H9 (cell line): ENCODE data around the gene TEX54. TPM values are rescaled to one million over a fixed set of nuclear protein-coding genes. Genes with fewer than 3 reads are reported as not detected.
A peak's percentile ranks its signal among the peaks of the same experiment; 100 is the strongest.

Source experiments
- DNase-seq: peaks from one replicate; pipeline ENCODE4 v3.0.0-alpha.2; 2017
- H2AFZ ChIP-seq: one replicate; pipeline ENCODE4 v1.6.1; 2013; ENCODE audit warnings: mild to moderate bottlenecking, low read length, control low read depth, moderate library complexity
- H2AK5ac ChIP-seq: 2 replicates; pipeline ENCODE4 v1.6.1; 2013; ENCODE audit warnings: low read length, control low read depth, mixed read lengths; ENCODE audit not compliant: insufficient read length
- H2BK120ac ChIP-seq: one replicate; pipeline ENCODE4 v1.6.1; 2013; ENCODE audit warnings: low read depth, mild to moderate bottlenecking, low read length, control low read depth, inconsistent platforms; ENCODE audit not compliant: poor library complexity, severe bottlenecking
- H2BK12ac ChIP-seq: 2 replicates; pipeline ENCODE4 v1.6.1; 2013; ENCODE audit warnings: low read length, control low read depth, mixed read lengths, low read depth; ENCODE audit not compliant: insufficient read length
- H2BK15ac ChIP-seq: 2 replicates; pipeline ENCODE4 v1.6.1; 2013; ENCODE audit warnings: low read depth, low read length, control low read depth
- H2BK20ac ChIP-seq: one replicate; pipeline ENCODE4 v1.6.1; 2013; ENCODE audit warnings: low read depth, mild to moderate bottlenecking, low read length, control low read depth, inconsistent platforms; ENCODE audit not compliant: poor library complexity, severe bottlenecking
- H2BK5ac ChIP-seq: 2 replicates; pipeline ENCODE4 v1.6.1; 2013; ENCODE audit warnings: low read length, control low read depth, mixed read lengths; ENCODE audit not compliant: insufficient read length
- H3K14ac ChIP-seq: 2 replicates; pipeline ENCODE4 v1.6.1; 2013; ENCODE audit warnings: low read length, control low read depth; ENCODE audit not compliant: insufficient read depth
- H3K18ac ChIP-seq: 2 replicates; pipeline ENCODE4 v1.6.1; 2013; ENCODE audit warnings: low read depth, mild to moderate bottlenecking, mixed read lengths, low read length, control low read depth; ENCODE audit not compliant: insufficient read length
- H3K23ac ChIP-seq: 2 replicates; pipeline ENCODE4 v1.6.1; 2013; ENCODE audit warnings: low read length, control low read depth, mixed read lengths, low read depth; ENCODE audit not compliant: insufficient read length
- H3K23me2 ChIP-seq: 2 replicates; pipeline ENCODE4 v1.6.1; 2013; ENCODE audit warnings: low read depth, mild to moderate bottlenecking, mixed read lengths, low read length, control low read depth; ENCODE audit not compliant: insufficient read length, poor library complexity, severe bottlenecking
- H3K27ac ChIP-seq: 2 replicates; pipeline ENCODE4 v1.5.1; 2013; ENCODE audit warnings: low read length, control low read depth, mixed read lengths, low read depth; ENCODE audit not compliant: insufficient read length
- H3K27me3 ChIP-seq: 2 replicates; pipeline ENCODE4 v1.6.1; 2013; ENCODE audit warnings: low read length, control low read depth, inconsistent platforms; ENCODE audit not compliant: insufficient read depth
- H3K4ac ChIP-seq: 2 replicates; pipeline ENCODE4 v1.6.1; 2013; ENCODE audit warnings: low read depth, mild to moderate bottlenecking, control low read depth, inconsistent platforms, low read length, moderate library complexity
- H3K4me1 ChIP-seq: 2 replicates; pipeline ENCODE4 v1.6.1; 2013; ENCODE audit warnings: low read length, control low read depth, inconsistent platforms; ENCODE audit not compliant: insufficient read depth
- H3K4me2 ChIP-seq: 2 replicates; pipeline ENCODE4 v1.6.1; 2013; ENCODE audit warnings: low read length, control low read depth, mixed read lengths; ENCODE audit not compliant: insufficient read length, insufficient read depth
- H3K56ac ChIP-seq: 2 replicates; pipeline ENCODE4 v1.6.1; 2013; ENCODE audit warnings: low read depth, mild to moderate bottlenecking, mixed read lengths, low read length, control low read depth; ENCODE audit not compliant: insufficient read length
- H3K79me1 ChIP-seq: 2 replicates; pipeline ENCODE4 v1.6.1; 2013; ENCODE audit warnings: low read depth, mild to moderate bottlenecking, moderate library complexity, low read length, control low read depth, inconsistent platforms; ENCODE audit not compliant: insufficient read depth, poor library complexity, severe bottlenecking
- H3K79me2 ChIP-seq: 2 replicates; pipeline ENCODE4 v1.6.1; 2013; ENCODE audit warnings: low read length, control low read depth, inconsistent platforms; ENCODE audit not compliant: insufficient read depth
- H3K9ac ChIP-seq: 2 replicates; pipeline ENCODE4 v1.6.1; 2013; ENCODE audit warnings: low read length, control low read depth, mixed read lengths; ENCODE audit not compliant: insufficient read length; ENCODE audit errors: extremely low read depth
- H3K9me3 ChIP-seq: one replicate; pipeline ENCODE4 v1.6.1; 2013; ENCODE audit warnings: low read depth, low read length, inconsistent platforms; ENCODE audit not compliant: control insufficient read depth
- H3T11ph ChIP-seq: one replicate; pipeline ENCODE4 v1.6.1; 2013; ENCODE audit warnings: mild to moderate bottlenecking, low read length, control low read depth, inconsistent platforms
- H4K20me1 ChIP-seq: one replicate; pipeline ENCODE4 v1.6.1; 2013; ENCODE audit not compliant: control insufficient read depth, insufficient read length, insufficient read depth
- H4K5ac ChIP-seq: 2 replicates; pipeline ENCODE4 v1.6.1; 2013; ENCODE audit warnings: low read depth, mild to moderate bottlenecking, mixed read lengths, low read length, control low read depth; ENCODE audit not compliant: insufficient read length
- H4K8ac ChIP-seq: replicated peaks from 2 replicates; pipeline ENCODE4 v1.6.1; 2013; ENCODE audit warnings: low read length, control low read depth, mixed read lengths, low read depth; ENCODE audit not compliant: insufficient read length
- H4K91ac ChIP-seq: 2 replicates; pipeline ENCODE4 v1.6.1; 2013; ENCODE audit warnings: low read depth, mild to moderate bottlenecking, moderate library complexity, mixed read lengths, low read length, control low read depth; ENCODE audit not compliant: insufficient read length
- H3K27ac Mint-ChIP-seq, 3 experiments: 2 replicates in 2 of 3; 3 replicates in 1 of 3; pipeline ENCODE4 v1.8.0; 2020 to 2021; ENCODE audit warnings: mixed read lengths in 3 of 3, mild to moderate bottlenecking in 1 of 3, moderate library complexity in 1 of 3
- H3K27me3 Mint-ChIP-seq: 2 replicates; pipeline ENCODE4 v1.8.0; 2021; ENCODE audit warnings: low read depth, mild to moderate bottlenecking, moderate library complexity, mixed read lengths
- H3K36me3 Mint-ChIP-seq, 3 experiments: 2 replicates in 2 of 3; 3 replicates in 1 of 3; pipeline ENCODE4 v1.8.0; 2020 to 2021; ENCODE audit warnings: low read depth in 3 of 3, mixed read lengths in 3 of 3; ENCODE audit not compliant: insufficient read depth in 1 of 3
- H3K4me1 Mint-ChIP-seq, 2 experiments: 2 replicates each; pipeline ENCODE4 v1.8.0; 2020; ENCODE audit warnings: mixed read lengths in 2 of 2
- H3K4me3 Mint-ChIP-seq, 2 experiments: 2 replicates in 1 of 2; 3 replicates in 1 of 2; pipeline ENCODE4 v1.8.0; 2020 to 2021; ENCODE audit warnings: mild to moderate bottlenecking in 2 of 2, mixed read lengths in 2 of 2, moderate library complexity in 1 of 2
- H3K9me3 Mint-ChIP-seq, 2 experiments: 2 replicates in 1 of 2; 3 replicates in 1 of 2; pipeline ENCODE4 v1.8.0; 2020; ENCODE audit warnings: mild to moderate bottlenecking in 2 of 2, mixed read lengths in 2 of 2, moderate library complexity in 1 of 2
- CTCF ChIP-seq: fragments of 200-600 bp; sonication (generic); conservative IDR thresholded peaks from 3 replicates; pipeline ENCODE4 v1.8.0; 2021; ENCODE audit warnings: antibody characterized with exemption, mild to moderate bottlenecking
- WGBS: extraction: QIAGEN DNeasy Blood & Tissue Kit; methylation state at CpG from one replicate; pipeline ENCODE4 v1.1.7; 2013; ENCODE audit warnings: missing lambda C conversion rate, low lambda C conversion rate, mixed read lengths; ENCODE audit not compliant: insufficient read length; ENCODE audit errors: extremely low coverage; 5-methylcytosine and 5-hydroxymethylcytosine counted together
- total RNA-seq: library from RNA; stranded (reverse); gene quantifications from 2 replicates; pipeline ENCODE4 v1.2.1, GENCODE V29; 2021

Gene TEX54
- total RNA-seq, 1 experiment from 2014 or later = 1.2 TPM

- no peak overlapping the region for H3K56ac ChIP-seq
- no peak overlapping the region for H2BK15ac ChIP-seq
- peak overlapping the region; percentile 94 to 100 (median 98); a peak in 6 of 7 replicates for H3K27ac Mint-ChIP-seq
- H3K4me3 Mint-ChIP-seq = peak overlapping the region; percentile 99 to 100
- peaks cover 7% of the 10 kb centered on the region; the same call in 1 of the 2 replicates for H3K79me2 ChIP-seq
- H2BK12ac ChIP-seq = no peak overlapping the region
- peaks cover 5% of the 10 kb centered on the region for H3K27me3 Mint-ChIP-seq
- no peak overlapping the region for H3K18ac ChIP-seq
- peak; percentile 48 for DNase-seq
- H3K23me2 ChIP-seq = peaks cover 15% of the 10 kb centered on the region
- H3T11ph ChIP-seq = no peak overlapping the region
- peaks cover 37 to 48% of the 10 kb centered on the region in 2 experiments for H3K4me1 Mint-ChIP-seq
- no peaks in the 10 kb centered on the region for H4K20me1 ChIP-seq
- peak overlapping the region; percentile 70 for H3K27ac ChIP-seq
- no peak overlapping the region for H4K8ac ChIP-seq
- TF ChIP-seq CTCF = no peak
- no peak overlapping the region for H3K14ac ChIP-seq
- no peak overlapping the region for H4K91ac ChIP-seq
- peaks cover 2 to 3% of the 10 kb centered on the region in 2 experiments; a peak in 3 of 5 replicates for H3K9me3 Mint-ChIP-seq
- H3K9ac ChIP-seq = no peak overlapping the region
- H4K5ac ChIP-seq = no peak overlapping the region
- H2BK5ac ChIP-seq = no peak overlapping the region
- H3K23ac ChIP-seq = no peak overlapping the region
- no peak overlapping the region for H2BK120ac ChIP-seq
- no peaks in the 10 kb centered on the region for H3K27me3 ChIP-seq
- peak overlapping the region; percentile 41 for H3K4me2 ChIP-seq
- H3K9me3 ChIP-seq = no peaks in the 10 kb centered on the region
- H3K79me1 ChIP-seq = no peaks in the 10 kb centered on the region
- peaks cover 55 to 86% (median 73%) of the 10 kb centered on the region in 3 experiments for H3K36me3 Mint-ChIP-seq
- H2AK5ac ChIP-seq = no peak overlapping the region
- H3K4ac ChIP-seq = no peak overlapping the region
- no CpG with 5 or more reads among the region's 7 CpGs for WGBS
- H3K4me1 ChIP-seq = no peaks in the 10 kb centered on the region; the same call in 1 of the 2 replicates
- H2BK20ac ChIP-seq = no peak overlapping the region
- H2AFZ ChIP-seq = no peak overlapping the region
These were observed 46.8 kb upstream of the TEX54 start for GRCh38 chr11:62879235-62879978.
